ENCODE measurements around the gene DRC1.

DRC1 gene

DNA sequence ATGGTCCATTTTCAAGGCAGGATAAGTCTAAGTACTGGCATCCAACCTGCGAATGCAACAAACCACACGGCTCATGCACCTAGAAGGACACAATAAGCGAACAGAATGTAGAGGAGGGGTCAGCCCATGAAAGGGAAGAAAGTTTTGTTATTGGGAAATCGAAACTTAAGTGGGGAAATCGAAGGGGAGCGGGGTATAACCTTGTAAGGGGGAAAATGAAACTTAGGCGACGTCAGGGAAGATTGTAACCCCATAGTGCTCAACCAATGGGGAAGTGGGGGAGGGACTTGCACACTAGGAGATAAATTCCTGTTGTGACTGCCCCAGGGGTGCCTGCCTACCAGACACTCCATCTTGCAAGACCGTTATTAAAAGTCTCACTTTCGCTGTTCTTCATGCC is 91.8 kb downstream of the DRC1 start:
- no peak for DNase-seq (ENCODE audit: low spot score)

DNA sequence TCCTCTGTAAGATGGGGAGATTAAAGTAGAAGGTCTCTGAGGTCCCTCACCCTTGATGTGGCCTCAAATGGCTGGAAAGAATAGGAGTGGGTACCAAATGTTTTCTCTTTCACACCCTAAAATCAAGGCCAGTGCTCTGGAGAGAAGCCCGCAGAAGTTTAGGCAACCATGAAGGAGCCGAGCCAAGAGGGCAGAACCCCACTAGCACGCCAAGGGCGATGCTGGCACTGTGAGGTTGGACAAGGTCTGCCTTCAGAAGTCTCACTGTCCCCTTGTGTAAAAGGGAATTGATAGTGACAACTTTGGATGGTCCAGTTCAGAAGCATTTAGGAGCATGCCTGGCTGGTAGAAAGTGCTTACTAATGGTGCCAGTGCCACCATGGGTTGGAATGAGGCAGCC is 92.5 kb downstream of the DRC1 start:
- no peak for DNase-seq (ENCODE audit: low spot score)

DNA sequence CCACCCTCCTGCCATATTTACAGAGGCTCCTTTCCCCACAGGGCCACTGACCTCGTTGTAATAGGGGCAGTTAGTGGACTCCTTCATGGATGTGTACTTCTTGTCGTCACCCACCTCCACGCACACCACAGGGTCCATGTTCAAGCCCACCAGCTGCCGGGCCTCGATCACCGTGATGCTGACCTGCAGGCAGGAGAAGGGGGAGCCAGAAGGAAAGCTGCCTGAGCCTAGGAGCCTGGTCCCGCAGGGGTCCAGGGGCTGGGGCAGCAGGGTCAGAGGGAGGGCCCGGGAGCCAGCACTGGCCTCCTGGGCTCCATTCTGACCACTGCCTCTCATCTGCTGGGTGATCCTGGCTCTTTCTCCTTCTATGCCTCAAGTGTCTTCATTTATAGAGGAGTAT is 93.2 kb downstream of the DRC1 start:
- no peak for DNase-seq (ENCODE audit: low spot score)

DNA sequence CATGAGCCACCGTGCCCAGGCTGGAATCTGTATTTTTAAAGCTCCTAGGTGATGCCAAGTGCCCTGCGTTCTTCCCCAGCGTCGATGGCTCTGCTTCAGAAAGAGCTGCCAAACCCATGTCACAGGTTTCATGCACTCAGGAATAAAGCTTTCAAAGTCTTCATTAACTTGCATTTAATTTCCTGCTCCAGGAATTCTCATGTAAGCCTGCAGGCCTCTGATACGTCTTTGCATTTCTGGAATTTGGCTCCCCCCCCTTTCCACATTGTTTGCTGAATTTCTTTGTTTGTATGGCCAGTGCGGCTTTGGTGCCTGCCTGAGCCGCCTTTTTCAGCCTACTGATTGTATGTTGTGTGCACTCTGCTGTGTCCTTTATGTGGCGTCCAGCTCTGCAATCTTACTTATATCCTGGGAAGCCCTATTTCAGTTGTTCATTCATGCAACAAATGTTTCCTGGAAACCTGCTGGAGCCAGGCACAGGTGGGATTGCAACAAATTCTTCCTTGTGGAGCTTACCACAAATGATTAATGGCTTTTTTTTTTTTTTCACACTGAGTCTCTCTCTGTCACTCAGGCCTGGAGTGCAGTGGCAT is 94.1 kb downstream of the DRC1 start:
- no peak for DNase-seq (ENCODE audit: low spot score)

DNA sequence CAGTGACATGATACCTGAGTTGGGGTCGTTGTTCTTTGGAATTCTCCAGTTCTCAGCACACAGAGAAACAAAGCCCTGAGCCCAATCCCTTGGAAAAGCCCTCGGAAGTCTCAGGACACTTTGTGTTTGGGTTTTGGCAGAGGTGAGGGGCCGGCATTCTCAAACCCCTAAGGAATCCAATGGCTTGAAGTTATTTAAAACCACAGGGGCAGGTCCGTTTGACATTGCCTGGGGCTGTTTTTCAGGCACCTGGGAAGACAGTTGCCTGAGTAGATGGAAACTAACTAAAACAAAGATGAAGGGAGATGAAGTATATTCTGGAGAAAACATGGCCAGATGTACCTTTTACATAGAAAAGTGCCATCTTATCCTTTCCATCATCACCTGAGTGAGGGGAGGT is 98.7 kb downstream of the DRC1 start:
- no peak for DNase-seq (ENCODE audit: low spot score)

DNA sequence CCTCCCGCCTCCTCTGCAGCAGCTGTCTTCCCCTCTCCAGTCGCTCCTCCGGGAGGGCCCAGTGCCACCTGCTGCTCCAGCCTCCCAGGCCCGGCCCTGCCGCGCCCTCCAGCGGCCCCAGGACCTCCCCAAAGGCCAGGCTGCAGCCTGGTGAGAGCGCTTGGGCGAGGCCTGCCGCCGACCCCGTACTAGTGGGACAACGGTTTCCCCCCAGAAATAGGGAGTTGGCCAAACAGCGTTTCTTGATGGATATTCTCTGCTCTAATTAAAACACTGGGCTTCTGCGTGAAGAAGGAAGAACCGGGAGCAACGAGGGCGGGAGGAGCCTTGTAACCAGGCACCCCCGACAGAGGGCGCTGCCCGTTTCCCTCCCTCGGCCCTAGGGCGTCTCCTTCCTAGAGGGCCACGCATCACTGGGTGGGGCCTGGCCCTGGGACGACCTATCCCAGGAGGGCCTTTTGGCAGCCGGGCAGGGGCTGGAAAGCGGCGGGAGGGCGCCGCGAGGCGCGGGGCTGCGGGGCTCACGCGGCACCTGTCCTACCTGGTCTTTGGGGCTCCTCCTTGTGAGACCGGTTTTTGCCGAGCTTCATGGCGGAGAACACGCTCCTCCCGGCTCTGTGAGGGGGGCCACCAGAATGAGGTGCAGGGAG is 101.6 kb downstream of the DRC1 start:
- peak; percentile 87 for DNase-seq (ENCODE audit: low spot score)

DNA sequence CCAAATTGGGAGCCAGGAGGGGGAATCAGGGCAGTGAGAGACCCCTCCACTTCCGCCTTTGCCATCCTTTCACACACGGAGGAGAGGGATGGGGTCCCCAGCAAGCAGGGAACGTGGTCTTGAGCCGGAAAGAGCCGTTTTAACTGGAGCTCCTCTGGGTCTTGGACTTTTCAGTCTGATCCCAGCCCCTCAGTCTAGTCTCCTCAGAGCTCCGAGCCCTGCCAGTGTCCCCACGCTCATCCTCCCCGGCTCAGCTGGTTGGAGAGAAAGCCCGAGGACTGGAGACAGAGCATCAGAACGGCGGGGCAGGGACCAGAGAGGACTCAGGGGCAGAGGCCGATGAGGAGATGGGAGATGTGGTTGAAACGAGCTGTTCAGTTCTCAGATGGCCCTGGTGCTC is 102.3 kb downstream of the DRC1 start:
- no peak for DNase-seq (ENCODE audit: low spot score)

DNA sequence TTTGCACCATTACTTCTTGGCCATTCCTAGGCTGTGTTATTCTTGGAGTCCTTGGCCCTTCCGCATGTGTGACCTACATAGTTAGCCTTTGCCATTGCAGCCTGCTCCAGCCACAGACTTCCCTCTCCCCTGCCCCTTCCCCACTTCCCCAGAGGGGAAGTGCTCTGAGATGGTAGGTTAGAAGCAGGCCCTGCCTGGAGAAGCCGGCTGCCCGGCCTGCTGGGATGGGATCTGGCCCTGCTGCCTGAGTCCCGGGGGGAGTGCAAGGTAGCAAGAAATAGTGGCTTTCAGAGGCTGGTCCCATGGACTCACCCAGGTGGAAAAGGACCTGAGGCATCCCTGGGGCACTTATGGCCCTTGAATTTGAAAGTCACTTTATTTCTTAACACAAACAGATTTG is 104.6 kb downstream of the DRC1 start:
- no peak for DNase-seq (ENCODE audit: low spot score)
